ENCODE measurements around the gene WDR82. TPM values are rescaled to one million over a fixed set of nuclear protein-coding genes. Genes with fewer than 3 reads are reported as not detected.

The WDR82 gene
- total RNA-seq, 1 donor from 2014 or later, result 57.4 TPM

DNA sequence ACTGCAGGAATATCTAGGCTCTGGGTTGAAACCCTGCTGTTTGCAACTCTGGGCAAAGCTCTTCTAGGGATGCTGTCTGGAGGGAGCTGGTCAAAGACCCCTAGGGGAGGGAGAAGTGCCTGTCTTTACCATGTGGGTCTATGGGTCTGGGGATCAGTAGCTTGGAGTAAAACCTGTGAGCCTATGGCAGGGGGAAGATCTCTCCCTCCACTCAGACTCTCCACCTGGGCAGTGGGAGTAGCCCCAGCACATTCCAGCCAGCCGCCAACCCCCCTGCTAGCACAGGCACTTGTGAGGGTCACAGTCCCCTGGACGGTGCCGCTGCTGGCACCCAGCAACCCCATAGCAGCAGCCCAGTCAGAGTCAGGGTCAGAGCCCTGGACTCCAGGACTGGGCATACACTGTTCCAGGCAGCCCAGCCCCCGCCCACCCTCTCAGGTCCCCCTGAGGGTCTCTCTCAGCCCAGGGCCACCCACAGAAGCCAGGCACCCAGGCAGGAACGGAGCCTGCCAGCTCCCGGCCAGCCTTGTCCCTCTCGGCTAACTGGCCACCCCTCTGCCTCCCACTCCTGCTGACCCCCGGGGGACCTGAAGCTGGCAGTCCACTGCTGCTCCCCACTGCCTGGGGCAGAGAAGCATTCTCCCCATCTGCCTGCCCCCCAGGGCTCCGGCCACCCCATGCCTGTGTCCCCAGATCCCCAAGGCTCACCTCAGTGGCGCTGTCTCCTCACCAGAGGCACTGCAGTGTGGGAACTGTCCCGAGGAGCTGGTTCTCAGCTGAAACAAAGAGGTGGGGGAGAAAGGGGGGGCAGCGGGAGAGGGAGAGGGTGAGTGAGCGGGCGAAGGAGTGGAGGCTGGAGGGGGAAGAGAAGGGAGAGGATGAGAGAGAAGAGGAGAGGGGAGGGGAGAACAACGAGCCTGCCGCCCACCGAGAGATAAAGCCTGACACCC lies 20.0 kb upstream of the WDR82 start:
- H3K27ac Mint-ChIP-seq (ENCODE audit: unreplicated experiment), result no peak overlapping the region
- H3K9ac ChIP-seq (ENCODE audit: low read length), result peak overlapping the region; percentile 38
- H3K4me3 ChIP-seq (ENCODE audit: insufficient read depth, low read depth, low read length), result no peak overlapping the region
- TF ChIP-seq EZH2 (IDR thresholded peaks at IDR 0.05; ENCODE audit: insufficient read depth, low read length), result no peak
- TF ChIP-seq, protein P1, sequence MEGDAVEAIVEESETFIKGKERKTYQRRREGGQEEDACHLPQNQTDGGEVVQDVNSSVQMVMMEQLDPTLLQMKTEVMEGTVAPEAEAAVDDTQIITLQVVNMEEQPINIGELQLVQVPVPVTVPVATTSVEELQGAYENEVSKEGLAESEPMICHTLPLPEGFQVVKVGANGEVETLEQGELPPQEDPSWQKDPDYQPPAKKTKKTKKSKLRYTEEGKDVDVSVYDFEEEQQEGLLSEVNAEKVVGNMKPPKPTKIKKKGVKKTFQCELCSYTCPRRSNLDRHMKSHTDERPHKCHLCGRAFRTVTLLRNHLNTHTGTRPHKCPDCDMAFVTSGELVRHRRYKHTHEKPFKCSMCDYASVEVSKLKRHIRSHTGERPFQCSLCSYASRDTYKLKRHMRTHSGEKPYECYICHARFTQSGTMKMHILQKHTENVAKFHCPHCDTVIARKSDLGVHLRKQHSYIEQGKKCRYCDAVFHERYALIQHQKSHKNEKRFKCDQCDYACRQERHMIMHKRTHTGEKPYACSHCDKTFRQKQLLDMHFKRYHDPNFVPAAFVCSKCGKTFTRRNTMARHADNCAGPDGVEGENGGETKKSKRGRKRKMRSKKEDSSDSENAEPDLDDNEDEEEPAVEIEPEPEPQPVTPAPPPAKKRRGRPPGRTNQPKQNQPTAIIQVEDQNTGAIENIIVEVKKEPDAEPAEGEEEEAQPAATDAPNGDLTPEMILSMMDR (IDR thresholded peaks at IDR 0.05; ENCODE audit: insufficient read depth, low read depth, low read length), result no peak
- H3K4me1 ChIP-seq (ENCODE audit: insufficient read depth, low read length), result peaks cover 20% of the 10 kb centered on the region
- no peak overlapping the region for H3K4me3 Mint-ChIP-seq (ENCODE audit: unreplicated experiment)
- no peaks in the 10 kb centered on the region for H4K20me1 ChIP-seq (ENCODE audit: insufficient read depth, low read length)
- no peaks in the 10 kb centered on the region for H3K27me3 ChIP-seq (ENCODE audit: insufficient read depth, low read length)
- H3K27ac ChIP-seq (ENCODE audit: low read depth, low read length), result no peak overlapping the region
- H3K9me3 Mint-ChIP-seq (ENCODE audit: unreplicated experiment), result no peaks in the 10 kb centered on the region
- H3K27me3 Mint-ChIP-seq (ENCODE audit: low read depth, unreplicated experiment), result peaks cover 3% of the 10 kb centered on the region
- H3K36me3 ChIP-seq (ENCODE audit: insufficient read depth, low read length), result no peaks in the 10 kb centered on the region
- H3K4me2 ChIP-seq (ENCODE audit: low read length), result peak overlapping the region; percentile 33
- H3K9me3 ChIP-seq (ENCODE audit: insufficient read depth, low read depth, low read length), result no peaks in the 10 kb centered on the region
- H2AFZ ChIP-seq (ENCODE audit: low read depth, low read length), result no peak overlapping the region
- H3K36me3 Mint-ChIP-seq (ENCODE audit: low read depth, unreplicated experiment), result peaks cover 5% of the 10 kb centered on the region
- DNase-seq (ENCODE audit: low read depth) (no peak), FAIRE-seq (no peak)
- H3K79me2 ChIP-seq (ENCODE audit: insufficient read depth, low read length), result no peaks in the 10 kb centered on the region
- peaks cover 21% of the 10 kb centered on the region for H3K4me1 Mint-ChIP-seq (ENCODE audit: low read depth, unreplicated experiment)

- FAIRE-seq (no peak), DNase-seq (ENCODE audit: low read depth) (no peak)
- H3K36me3 Mint-ChIP-seq (ENCODE audit: low read depth, unreplicated experiment), result peaks cover 7% of the 10 kb centered on the region
- H3K9me3 Mint-ChIP-seq (ENCODE audit: unreplicated experiment), result no peaks in the 10 kb centered on the region
- H3K4me3 Mint-ChIP-seq (ENCODE audit: unreplicated experiment), result no peak overlapping the region
- no peak overlapping the region for H3K27ac ChIP-seq (ENCODE audit: low read depth, low read length)
- H2AFZ ChIP-seq (ENCODE audit: low read depth, low read length), result no peak overlapping the region
- H3K4me1 ChIP-seq (ENCODE audit: insufficient read depth, low read length), result peaks cover 20% of the 10 kb centered on the region
- no peaks in the 10 kb centered on the region for H3K79me2 ChIP-seq (ENCODE audit: insufficient read depth, low read length)
- H3K27me3 Mint-ChIP-seq (ENCODE audit: low read depth, unreplicated experiment), result no peaks in the 10 kb centered on the region
- no peak overlapping the region for H3K9ac ChIP-seq (ENCODE audit: low read length)
- H3K27me3 ChIP-seq (ENCODE audit: insufficient read depth, low read length), result no peaks in the 10 kb centered on the region
- peaks cover 21% of the 10 kb centered on the region for H3K4me1 Mint-ChIP-seq (ENCODE audit: low read depth, unreplicated experiment)
- no peak overlapping the region for H3K4me2 ChIP-seq (ENCODE audit: low read length)
- no peak for TF ChIP-seq EZH2 (IDR thresholded peaks at IDR 0.05; ENCODE audit: insufficient read depth, low read length)
- TF ChIP-seq, protein P1 (IDR thresholded peaks at IDR 0.05; ENCODE audit: insufficient read depth, low read depth, low read length), result no peak
- no peak overlapping the region for H3K4me3 ChIP-seq (ENCODE audit: insufficient read depth, low read depth, low read length)
- no peaks in the 10 kb centered on the region for H3K9me3 ChIP-seq (ENCODE audit: insufficient read depth, low read depth, low read length)
- no peaks in the 10 kb centered on the region for H3K36me3 ChIP-seq (ENCODE audit: insufficient read depth, low read length)
- no peak overlapping the region for H3K27ac Mint-ChIP-seq (ENCODE audit: unreplicated experiment)
- H4K20me1 ChIP-seq (ENCODE audit: insufficient read depth, low read length), result no peaks in the 10 kb centered on the region
Measured at GRCh38 chr3:52297242-52298148, 19.0 kb upstream of the WDR82 start.
